Measurements from ENCODE around the gene ZSWIM4.

DNA sequence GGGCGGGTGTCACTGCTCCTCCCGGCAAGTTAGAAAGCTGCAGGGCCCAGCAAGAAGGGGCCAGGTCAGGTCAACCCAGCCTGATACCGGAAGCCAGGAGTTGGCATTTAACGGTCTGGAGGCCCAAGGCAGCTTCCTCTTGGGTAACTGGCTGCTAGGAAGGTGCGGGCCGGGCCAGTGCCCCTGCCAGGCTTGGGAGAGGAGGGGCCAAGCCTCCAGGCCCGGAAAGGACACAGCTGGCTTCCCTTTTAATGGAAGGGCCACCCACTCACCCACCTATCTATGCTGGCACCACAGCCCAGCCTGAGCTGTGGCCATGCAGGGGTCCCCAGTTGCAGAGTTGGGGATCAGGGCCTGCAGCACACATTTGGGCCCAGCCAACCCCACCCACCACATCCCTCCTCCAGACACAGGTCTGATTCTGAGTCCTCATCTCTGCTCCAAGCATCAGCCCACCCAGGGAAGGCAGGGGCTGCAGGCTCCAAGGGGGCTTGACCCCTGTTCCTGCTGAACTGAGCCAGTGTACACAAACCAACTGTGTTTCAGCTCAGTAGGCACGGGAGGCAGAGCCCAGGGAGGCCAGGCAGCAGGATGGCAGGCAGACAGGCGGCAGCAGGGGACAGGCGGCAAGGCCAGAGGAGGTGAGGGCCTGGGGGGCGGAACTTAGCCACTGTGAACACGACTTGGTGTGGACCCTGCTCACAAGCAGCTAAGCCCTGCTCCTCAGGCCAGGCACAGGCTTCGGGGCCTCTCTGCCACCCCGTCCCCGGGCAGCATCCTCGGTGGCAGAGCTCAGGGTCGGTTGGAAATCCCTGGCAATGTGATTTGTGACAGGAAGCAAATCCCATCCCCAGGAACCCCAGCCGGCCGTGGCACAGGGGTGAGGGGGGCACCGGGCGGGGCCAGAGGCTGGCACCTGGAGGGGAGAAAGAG is 40.8 kb downstream of the ZSWIM4 start:
- TF ChIP-seq CTCF (IDR thresholded peaks at IDR 0.05) = no peak
- TF ChIP-seq POLR2A (IDR thresholded peaks at IDR 0.05) = no peak
